Glomerular visceral epithelial cell (primary cell): ENCODE data around the gene GLRX2.
A peak's percentile ranks its signal among the peaks of the same experiment; 100 is the strongest.
"Not testable (repeated sequence)": the region's sequence is repeated elsewhere in the genome, so short reads cannot be mapped to it uniquely, and the experiment has no call there.

Experiments
- DNase-seq: peaks from one replicate; pipeline ENCODE4 v3.0.0-alpha.2; 2016; ENCODE audit errors: extremely low spot score

GLRX2 gene, protein sequence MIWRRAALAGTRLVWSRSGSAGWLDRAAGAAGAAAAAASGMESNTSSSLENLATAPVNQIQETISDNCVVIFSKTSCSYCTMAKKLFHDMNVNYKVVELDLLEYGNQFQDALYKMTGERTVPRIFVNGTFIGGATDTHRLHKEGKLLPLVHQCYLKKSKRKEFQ

DNA sequence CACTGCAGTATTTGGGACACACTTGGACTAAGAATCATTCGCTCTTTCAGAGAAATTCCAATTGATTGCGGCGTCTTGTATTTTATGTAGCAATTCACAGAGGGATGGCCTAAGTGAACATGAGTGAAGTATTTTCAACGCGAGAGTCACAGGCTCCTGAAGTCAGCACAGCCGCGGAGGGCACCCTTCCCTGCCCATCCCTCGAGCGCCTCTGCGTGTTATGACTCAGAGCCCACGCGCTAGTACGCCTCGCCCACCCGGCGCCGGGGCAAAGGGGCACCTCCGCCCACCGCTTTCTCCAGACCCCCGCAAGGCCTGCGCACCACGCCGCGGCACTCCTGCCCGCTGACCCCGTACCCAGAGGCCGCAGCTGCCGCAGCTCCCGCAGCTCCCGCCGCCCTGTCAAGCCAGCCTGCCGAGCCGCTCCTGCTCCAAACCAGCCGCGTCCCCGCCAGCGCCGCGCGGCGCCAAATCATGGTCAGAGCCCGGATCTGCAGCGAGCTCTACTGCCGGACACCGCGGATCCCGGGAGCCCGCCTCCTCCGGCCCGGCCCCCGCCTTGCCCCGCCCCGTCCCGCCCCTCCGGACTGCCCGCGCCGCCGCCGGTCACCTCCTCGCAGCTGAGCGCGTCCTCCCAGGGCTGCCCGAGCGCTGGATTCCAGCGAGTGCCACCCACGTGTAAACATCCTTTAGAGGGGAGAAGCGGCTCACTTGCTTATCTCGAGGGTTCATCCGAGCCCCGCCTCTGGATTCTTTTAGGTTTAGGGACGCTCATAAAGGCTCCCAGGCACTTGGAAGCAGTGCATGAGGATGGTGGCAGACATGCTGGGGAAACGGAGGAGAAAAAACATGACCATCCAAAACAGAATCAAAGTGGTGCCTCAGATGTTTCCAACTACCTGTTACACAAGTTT lies at the start of gene GLRX2:
Gene GLRX2, minus strand, starts transcription at position 508 of the 914 bp plus-strand sequence. Its CDS starts 32 bp downstream, at position 476.
- peak; percentile 91 for DNase-seq

DNA sequence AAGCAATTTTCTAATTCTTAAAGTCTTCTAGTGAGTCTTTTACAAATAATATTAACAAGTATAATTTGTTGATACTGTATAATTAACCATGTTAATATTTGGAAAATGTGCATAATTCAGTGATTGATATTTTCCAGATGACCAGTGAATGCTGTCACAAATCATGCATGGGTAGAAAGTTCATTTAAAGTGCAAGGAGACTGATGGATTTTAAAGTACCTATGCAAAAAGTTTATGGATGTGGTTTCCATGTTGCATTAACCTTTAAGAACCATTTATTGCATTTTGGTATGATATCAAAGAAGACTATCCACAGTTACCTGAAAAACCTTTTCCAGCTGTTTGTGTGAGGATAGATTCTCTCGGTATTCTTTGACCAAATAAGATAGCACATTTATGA lies 39.8 kb upstream of the GLRX2 start:
- DNase-seq, result no peak

DNA sequence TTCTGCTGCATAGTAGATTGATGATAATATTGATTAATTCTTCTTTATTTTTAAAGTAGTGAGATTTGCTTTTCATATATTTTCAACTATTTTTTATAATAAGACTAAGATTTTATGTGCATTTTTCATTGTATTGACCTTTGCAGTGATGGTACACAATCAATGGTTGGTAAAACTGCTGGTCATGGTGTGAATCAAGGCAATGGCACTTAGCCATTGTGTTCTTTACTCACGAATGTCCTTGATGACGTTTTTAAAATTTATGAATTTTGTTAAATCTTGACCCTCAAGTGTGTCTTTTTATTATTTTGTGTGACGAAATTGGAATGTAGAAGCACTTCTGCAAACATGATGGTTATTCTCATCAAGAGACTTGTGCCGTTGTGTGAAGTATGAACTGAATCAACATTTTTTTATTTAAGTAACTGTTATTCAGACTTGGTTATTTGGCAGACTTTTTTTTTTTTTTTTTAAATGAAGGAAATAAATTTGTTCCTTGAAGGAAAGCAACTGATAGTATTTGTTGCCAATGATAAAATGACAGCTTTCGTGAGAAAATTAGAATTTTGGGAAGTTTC lies 39.2 kb upstream of the GLRX2 start:
- no peak for DNase-seq

DNA sequence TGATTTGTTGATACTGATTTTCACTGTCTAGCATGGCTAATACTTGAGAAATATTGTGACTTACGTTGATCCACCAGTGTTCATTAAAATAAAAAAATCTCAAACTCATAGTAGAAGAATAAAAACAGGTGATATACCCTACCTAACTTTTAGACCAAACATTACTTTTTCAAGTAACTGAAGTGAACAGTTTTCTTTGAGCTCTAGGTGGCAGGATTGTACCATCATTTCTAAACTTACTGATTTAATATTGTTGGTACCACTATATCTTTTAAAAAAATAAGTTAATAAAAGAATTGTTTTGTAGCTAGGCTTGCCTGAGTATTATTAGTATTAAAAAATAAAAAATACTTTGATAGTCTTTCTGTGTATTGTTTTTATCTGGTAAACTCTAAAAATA lies 38.1 kb upstream of the GLRX2 start:
- DNase-seq, result peak; percentile 18

DNA sequence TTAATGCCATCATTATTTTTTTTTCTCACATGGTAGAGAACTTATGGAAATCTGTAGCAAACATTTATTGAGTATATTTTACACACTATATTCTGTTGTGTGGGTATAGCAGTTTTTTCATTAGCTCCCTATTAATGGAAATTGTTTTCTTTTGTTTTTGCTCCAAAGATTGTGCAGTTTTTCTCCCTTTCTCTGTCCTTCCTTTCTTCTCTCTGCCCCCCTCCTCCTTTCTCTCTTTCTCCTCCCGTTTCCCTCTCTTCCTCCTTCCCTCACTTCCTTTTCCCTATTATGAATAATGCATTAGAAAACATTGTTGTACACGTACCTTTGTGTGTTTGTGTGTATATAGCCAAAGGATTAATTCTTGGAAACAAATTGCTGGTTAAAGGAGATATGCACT lies 37.2 kb upstream of the GLRX2 start:
- no peak for DNase-seq

DNA sequence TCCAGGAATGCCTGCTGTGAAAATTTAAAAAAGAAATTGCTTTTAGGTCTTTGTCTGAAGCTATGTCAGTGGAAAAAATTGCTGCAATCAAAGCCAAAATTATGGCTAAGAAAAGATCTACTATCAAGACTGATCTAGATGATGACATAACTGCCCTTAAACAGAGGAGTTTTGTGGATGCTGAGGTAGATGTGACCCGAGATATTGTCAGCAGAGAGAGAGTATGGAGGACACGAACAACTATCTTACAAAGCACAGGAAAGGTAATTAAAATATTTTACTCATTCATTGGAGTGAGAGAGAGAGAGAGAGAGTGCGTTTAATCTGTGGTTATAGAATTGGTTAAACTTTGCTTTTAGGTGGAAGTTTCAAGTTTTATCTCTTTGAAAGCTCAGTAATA lies 36.6 kb upstream of the GLRX2 start:
- no peak for DNase-seq

DNA sequence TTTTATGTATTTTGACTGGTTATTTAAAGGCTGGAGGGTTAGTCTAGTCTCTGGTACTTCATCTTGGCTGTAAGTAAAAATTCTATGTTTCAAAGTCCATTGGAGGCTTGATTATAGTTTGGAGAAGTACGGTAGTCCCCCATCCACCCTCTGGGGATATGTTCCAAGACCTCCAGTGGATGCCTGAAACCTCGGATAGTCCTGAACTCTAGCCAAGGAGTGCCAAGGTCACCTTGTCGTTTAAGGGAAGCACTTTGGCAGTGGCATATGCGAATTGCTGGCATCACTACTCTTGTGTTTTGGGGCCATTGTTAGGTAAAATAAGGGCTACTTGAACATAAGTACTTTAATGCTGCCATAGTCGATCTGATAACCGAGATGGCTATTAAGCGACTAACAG lies 35.0 kb upstream of the GLRX2 start:
- no peak for DNase-seq

DNA sequence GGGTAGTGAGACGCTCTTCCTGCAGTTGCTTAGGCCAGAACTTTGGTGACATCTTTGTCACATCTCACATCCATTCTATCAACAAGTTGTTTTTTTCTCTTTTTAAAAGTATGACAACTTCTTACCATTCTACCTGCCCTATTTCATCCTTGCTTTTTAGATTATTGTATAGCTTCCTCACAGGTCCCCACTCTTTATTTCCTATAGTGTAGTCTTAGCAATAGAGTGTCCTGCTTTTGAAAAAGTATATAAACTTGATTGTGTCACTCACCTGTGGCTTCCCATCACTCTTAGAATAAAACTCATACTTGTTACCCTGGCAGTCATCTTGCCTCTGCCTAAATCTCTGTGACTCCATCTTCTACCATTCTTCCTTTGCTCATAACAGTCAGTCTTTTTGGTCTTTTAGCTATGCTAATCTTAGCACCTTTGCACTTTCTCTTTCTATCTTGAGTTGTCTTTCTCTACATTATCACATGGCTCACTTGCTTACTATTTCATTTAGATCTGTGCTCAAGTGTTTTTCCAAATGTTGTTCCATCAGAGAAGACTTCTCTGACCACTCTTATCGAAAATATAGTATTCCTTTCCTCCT lies 26.1 kb upstream of the GLRX2 start:
- DNase-seq, result no peak

DNA sequence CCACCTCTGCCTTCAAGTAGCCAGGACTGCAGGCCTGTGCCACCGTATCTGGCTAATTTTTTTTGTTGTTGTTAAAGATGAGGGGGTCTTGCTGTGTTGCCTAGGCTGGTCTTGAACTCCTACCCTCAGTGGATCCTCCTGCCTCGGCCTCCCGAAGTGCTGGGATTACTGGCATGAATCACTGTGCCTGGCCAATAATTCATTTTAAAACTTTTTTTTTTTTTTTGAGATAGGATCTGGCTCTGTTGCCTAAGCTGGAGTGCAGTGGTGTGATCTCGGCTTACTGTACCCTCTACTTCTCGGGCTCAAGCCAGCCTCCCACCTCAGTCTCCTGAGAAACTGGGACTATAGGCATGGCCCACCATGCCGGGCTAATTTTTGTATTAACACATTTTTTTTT lies 20.2 kb upstream of the GLRX2 start:
- no peak for DNase-seq

DNA sequence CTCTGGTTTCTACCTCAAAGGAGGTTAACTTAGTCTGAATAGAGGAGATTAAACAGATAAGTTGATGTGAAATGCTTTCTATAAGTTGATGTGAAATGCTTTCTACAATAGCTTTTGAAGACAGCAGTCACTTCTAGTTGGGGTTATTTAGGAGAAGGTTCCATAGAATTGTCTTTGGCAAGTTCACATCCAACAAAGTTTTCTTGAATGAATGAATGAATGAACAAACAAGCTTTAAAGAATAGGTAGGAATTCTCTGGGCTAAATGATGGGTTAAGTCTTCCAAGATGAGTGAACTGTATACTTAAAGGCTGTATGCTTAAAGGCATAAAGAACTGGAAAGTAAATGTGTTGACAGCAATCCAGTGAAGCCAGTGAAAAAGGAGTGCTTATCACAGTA lies 18.5 kb upstream of the GLRX2 start:
- no peak for DNase-seq

DNA sequence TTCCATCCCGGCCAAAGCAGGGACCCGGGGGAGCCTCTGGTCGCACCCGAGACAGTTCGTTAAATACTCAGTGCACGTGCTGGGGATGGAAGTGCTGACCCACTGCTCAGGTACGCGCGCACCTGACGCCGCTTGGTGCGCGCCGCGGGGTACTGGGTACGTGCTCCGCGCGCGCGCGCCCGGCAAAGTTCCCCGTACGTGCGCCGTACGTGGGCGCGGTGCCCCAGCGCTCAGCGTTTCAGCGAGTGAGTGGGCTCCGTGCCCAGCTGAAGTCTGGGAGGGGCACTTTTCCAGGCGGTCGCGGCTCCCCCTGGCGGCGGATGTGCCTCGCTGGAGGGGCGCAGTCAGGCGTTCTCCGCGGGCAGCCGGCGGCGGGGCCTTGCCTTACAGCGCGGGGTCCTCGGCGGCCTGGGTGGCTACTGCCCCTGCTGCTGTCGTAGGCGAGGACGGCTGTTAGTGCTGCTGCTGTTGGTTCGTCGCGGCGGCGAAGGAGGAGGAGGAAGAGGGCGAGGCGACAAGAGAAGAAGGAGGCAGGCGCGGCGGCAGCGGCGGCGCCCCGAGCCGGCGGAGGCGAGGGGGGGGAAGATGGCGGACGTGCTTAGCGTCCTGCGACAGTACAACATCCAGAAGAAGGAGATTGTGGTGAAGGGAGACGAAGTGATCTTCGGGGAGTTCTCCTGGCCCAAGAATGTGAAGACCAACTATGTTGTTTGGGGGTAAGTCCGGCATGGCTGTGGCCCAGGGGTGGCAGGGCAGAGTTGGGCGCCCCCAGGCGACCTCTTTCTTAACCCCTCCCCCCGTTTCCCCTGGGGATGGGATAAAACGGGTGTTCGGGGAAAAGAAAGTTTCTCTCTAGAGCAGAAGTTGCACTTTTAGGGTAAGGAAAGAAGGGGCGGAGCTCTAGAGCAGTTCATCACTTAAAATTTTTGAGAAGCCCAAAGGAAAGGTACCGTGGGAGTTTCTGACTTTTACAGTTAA lies 16.7 kb upstream of the GLRX2 start, which contains the start of gene CDC73:
Gene CDC73, plus strand, starts transcription at position 416 of the 978 bp plus-strand sequence. Its CDS starts 170 bp downstream, at position 586.
- peak; percentile 98 for DNase-seq

DNA sequence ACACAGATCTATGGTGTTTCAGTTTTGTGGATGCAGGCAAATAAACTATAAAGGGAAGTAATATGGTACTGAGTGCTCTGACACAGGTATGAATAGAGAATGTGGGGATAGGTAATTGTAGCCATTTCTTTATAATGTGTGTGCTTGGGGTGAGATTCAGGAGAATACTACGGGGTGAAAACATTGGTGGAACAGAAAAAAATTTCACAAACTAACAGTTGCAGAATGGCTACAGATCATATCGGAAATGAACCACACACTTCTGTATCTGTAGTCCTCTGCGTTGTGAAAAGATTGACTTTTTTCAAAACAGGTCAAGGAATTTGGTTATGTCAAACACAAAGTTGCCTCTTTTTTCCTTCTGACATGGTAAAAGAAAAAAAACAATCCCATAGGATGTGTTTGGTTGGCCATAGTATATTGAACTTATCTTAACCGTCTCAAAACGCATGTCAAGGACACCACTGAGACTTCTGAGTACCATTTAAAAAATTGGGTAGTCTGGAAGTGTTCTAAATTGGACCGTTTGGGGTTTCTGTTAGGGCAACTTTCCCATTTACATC lies 15.5 kb upstream of the GLRX2 start:
- DNase-seq, result no peak

DNA sequence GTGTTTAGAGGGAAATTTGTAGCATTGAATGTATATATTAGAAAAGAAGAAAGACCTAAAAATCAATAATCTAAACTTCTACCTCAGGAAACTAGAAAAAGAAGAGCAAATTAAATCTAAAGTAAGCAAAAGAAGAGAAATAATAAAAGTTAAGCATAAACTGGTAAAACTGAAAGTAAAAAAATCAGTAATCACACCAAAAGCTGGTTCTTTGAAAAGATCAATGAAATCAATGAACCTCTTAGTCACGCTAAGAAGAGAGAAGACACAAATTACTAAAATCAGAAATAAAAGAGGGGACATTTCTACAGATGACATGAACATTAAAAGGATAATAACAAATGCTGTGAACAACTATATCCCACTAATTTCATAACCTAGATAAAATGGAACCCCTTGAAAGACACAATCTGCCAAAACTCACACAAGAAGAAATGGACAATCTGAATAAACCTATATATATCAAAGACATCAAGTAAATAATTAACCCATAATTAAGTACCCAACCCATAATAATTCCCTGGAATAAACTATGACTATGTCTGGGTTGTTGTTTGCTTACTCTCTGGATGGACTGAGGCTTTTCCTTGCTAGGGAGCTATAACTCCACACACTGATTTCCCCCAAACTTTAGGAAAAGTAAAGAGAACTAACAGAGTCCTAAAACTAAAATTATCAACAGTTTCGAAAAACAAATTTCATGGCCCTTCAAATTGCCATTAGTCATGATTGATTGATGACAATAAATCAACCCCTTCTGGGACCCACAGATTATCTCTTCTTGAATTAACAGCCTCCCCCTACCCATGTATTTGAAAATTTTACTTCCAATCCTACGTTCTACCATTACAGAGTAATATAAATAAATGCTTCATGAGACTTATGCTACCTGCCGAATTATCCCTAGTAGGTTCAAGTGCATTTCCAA lies 13.9 kb upstream of the GLRX2 start:
- no peak for DNase-seq

DNA sequence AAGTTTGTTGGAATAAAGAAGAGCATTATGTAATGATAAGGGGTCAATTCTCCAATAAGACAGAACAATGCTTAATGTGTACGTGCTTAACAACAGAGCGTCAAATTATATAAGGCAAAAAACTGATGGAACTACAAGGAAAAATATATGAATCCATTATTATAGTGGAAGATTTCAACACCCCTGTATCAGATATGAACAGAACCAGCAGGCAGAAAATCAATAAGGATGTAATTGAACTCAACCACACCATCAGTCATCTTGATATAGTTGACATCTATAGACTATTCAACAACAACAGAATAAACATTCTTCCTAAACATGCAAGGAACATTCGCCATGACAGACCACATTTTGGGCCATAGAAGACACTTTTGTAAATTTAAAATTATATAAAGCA lies 13.0 kb upstream of the GLRX2 start:
- DNase-seq, result no peak

DNA sequence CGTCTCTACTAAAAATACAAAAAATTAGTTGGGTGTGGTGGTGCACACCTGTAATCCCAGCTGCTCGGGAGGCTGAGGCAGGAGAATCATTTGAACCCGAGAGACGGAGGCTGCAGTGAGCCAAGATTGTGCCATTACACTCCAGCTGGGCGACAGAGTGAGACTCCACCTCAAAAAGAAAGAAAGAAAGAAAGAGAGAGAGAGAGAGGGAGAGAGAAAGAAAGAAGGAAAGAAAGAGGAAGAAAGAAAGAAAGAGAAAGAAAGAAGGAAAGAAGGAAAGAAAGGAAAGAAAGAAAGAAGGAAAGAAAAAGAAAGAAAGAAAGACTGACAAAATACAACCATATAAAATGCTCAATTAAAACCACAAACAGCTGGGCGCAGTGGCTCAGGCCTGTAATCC lies 12.0 kb upstream of the GLRX2 start:
- DNase-seq, result not testable (repeated sequence)

DNA sequence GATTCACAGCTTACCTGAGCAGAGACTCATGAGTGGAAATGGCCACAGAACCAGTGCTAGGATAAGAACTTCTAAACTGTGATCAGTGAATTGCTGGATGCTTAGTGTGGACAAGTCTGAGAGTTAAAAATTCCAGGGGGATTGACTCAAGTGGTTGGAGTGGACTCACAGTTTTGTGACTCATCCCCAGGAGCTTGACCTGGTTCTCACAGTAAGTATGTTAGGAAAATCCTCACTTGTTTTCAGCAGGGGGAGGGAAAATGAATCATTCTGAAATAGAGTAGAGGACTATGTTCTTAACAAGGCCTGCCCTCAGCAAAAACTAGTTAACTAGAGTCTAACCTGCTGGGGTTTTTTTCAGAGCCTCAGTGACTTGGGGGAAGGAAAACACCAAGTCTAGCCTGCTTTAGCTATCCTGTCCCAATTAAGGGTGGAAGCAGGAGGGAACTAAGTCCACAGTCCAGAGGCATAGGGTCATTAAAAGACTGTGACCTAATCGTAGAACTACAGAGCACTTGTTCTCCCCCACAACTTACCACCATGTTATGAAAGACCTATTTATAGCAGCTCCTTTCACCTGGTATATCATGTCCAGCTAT lies 10.5 kb upstream of the GLRX2 start:
- DNase-seq, result peak; percentile 93

DNA sequence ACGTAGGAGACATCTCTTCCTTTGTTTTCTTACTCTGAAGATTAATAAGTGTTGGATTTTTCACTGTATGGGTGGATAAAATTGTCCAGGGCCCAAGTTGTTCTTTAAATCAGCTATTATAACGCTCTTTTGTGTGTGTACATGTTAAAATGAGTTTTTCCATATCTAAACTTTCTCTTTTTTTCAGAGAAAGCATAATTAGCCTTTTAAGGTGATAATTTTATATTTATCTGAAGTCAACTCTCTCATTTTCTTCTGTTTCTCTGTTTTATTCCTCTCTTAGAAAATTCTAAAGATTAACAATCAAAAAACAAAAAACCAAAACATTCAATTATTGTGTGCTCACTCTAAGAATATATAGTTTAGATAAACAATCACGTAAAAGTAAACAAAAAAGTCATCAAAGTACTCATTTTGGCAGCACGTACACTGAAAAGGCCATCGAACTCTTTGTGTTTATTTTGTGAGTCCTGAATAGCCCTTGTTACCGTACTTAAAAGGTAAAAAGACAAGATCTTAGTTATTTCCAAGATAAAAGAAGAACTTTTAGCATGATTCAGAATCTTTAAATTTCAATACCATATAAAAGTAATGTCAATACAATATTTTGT lies 9.4 kb upstream of the GLRX2 start:
- no peak for DNase-seq

DNA sequence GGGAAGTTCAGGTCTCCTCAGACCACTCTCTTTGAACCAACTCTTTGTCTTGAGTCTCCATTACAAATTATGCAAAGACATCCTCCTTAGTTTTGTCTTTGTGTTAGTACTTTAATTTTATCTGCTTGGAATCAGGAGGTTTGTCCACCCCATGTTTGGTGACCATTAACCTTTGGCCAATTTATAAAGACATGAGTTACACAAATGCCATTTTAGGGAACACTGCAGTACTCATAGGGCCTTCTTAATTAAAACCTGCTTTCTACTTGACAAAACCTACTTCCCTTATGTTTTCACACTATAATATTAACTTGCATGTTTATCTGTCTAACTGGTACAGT lies 8.7 kb upstream of the GLRX2 start:
- no peak for DNase-seq
